ENCODE measurements around the gene USP22. TPM values are rescaled to one million over a fixed set of nuclear protein-coding genes. Genes with fewer than 3 reads are reported as not detected.
"Not testable (repeated sequence)": the region's sequence is repeated elsewhere in the genome, so short reads cannot be mapped to it uniquely, and the experiment has no call there.

Gene USP22
- polyA plus RNA-seq, 3 donors = 20.4 to 69.9 (median 27.3) TPM

DNA sequence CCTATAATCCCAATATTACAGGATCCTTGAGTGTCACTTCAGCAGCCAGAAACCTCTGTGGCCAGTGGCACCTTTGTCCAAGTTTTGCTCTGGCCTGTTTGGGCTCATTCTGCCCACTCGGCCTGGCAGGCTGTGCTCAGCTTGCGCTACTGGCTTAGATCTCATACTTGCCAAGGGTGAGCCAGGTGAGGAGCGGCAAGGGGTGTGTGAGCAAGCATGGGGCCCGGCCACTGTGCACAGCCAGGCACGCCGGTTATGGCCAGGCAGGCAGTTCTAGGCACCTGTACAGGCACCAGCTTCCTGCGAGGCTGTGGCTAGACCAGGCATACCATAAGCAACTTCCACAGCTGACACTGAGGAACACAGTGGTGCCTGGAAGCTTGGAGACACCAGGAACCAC is 16.9 kb upstream of the USP22 start:
- peaks cover 2% of the 10 kb centered on the region for H3K4me1 Mint-ChIP-seq
- TF ChIP-seq, protein P1, sequence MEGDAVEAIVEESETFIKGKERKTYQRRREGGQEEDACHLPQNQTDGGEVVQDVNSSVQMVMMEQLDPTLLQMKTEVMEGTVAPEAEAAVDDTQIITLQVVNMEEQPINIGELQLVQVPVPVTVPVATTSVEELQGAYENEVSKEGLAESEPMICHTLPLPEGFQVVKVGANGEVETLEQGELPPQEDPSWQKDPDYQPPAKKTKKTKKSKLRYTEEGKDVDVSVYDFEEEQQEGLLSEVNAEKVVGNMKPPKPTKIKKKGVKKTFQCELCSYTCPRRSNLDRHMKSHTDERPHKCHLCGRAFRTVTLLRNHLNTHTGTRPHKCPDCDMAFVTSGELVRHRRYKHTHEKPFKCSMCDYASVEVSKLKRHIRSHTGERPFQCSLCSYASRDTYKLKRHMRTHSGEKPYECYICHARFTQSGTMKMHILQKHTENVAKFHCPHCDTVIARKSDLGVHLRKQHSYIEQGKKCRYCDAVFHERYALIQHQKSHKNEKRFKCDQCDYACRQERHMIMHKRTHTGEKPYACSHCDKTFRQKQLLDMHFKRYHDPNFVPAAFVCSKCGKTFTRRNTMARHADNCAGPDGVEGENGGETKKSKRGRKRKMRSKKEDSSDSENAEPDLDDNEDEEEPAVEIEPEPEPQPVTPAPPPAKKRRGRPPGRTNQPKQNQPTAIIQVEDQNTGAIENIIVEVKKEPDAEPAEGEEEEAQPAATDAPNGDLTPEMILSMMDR (IDR thresholded peaks at IDR 0.05) = no peak
- Histone ChIP-seq H3K36me3 (replicated peaks in 1 of 2; ENCODE audit: control insufficient read depth in 1 of 2, insufficient read depth in 2 of 2, low read length in 2 of 2) (no peaks in the 10 kb centered on the region), H3K9ac (ENCODE audit: insufficient read depth, low read length, poor library complexity, severe bottlenecking) (no peak overlapping the region), H2AFZ (ENCODE audit: insufficient read depth, low read depth, low read length, poor library complexity, severe bottlenecking) (no peak overlapping the region), H3K4me1 (ENCODE audit: control insufficient read depth in 1 of 2, insufficient read depth in 2 of 2, low read length in 2 of 2) (no peaks in the 10 kb centered on the region), H3K4me3 (replicated peaks in 1 of 3; ENCODE audit: low read depth in 2 of 3, low read length in 3 of 3) (no peak overlapping the region), H3K4me2 (replicated peaks; ENCODE audit: extremely low read depth, low read length, poor library complexity, severe bottlenecking) (no peak overlapping the region), H3K27ac (ENCODE audit: low read depth in 1 of 2, low read length in 2 of 2) (no peak overlapping the region), H3K79me2 (ENCODE audit: insufficient read depth, low read length) (no peaks in the 10 kb centered on the region), H3K9me3 (replicated peaks in 1 of 2; ENCODE audit: control insufficient read depth in 1 of 2, insufficient read depth in 1 of 2, low read length in 2 of 2) (no peaks in the 10 kb centered on the region), H3K27me3 (ENCODE audit: control insufficient read depth in 2 of 2, insufficient read depth in 2 of 2, low read length in 2 of 2) (no peaks in the 10 kb centered on the region), H4K20me1 (ENCODE audit: insufficient read depth, low read length) (no peaks in the 10 kb centered on the region)
- no peak overlapping the region for H3K4me3 Mint-ChIP-seq
- no peaks in the 10 kb centered on the region for H3K36me3 Mint-ChIP-seq
- H3K27me3 Mint-ChIP-seq (ENCODE audit: low read depth in 3 of 3) = peaks cover 3 to 8% (median 6%) of the 10 kb centered on the region in 3 donors
- peaks cover 0 to 1% (median 0%) of the 10 kb centered on the region in 7 donors for H3K9me3 Mint-ChIP-seq
- intact Hi-C loops (cut with micrococcal nuclease) = no loop called here
- H3K27ac Mint-ChIP-seq = no peak overlapping the region
- WGBS (ENCODE audit: insufficient coverage) = 92% methylated on average over 7 of the region's 7 CpGs
- no peak for DNase-seq

DNA sequence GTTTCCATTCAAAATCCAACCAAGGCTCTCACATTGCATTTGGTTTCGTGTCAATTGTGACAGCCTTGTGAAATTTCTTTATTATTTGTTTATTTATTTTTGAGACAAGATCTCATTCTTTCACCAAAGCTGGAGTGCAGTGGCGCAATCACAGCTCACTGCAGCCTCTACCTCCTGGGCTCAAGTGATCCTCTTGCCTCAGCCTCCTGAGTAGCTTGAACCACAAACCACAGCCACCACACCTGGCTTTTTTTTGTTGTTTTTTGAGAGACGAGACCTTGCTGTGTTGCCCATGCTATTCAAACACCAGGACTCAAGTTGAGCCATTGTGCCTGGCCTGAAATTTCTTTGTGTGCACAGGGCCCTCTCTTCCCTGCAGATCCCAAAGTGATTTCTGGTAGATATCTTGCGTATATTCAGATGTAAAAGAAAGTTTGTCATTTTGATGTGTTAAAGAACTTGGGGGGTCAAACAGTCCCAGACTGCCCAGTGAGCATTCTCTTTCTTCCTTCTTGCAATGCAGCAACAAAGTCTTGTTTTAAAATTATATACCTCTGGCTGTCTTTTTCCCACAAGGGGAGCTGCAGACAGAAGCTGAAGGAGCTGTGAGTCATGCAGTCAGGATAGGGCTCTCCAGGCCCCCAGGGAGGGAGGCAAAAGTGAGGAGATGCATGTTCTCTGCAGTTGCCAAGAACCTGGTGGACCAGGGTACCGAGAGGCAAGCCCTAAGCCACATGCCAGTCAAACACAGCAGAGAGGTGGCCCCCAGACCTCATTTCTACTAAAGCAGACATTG is 15.5 kb upstream of the USP22 start:
- Histone ChIP-seq H3K4me3 (replicated peaks in 1 of 3; ENCODE audit: low read depth in 2 of 3, low read length in 3 of 3) (no peak overlapping the region), H3K79me2 (ENCODE audit: insufficient read depth, low read length) (no peaks in the 10 kb centered on the region), H3K27me3 (ENCODE audit: control insufficient read depth in 2 of 2, insufficient read depth in 2 of 2, low read length in 2 of 2) (no peaks in the 10 kb centered on the region), H3K9ac (ENCODE audit: insufficient read depth, low read length, poor library complexity, severe bottlenecking) (no peak overlapping the region), H4K20me1 (ENCODE audit: insufficient read depth, low read length) (no peaks in the 10 kb centered on the region), H3K36me3 (replicated peaks in 1 of 2; ENCODE audit: control insufficient read depth in 1 of 2, insufficient read depth in 2 of 2, low read length in 2 of 2) (no peaks in the 10 kb centered on the region), H3K4me2 (replicated peaks; ENCODE audit: extremely low read depth, low read length, poor library complexity, severe bottlenecking) (no peak overlapping the region), H2AFZ (ENCODE audit: insufficient read depth, low read depth, low read length, poor library complexity, severe bottlenecking) (no peak overlapping the region), H3K27ac (ENCODE audit: low read depth in 1 of 2, low read length in 2 of 2) (no peak overlapping the region), H3K4me1 (ENCODE audit: control insufficient read depth in 1 of 2, insufficient read depth in 2 of 2, low read length in 2 of 2) (no peaks in the 10 kb centered on the region), H3K9me3 (replicated peaks in 1 of 2; ENCODE audit: control insufficient read depth in 1 of 2, insufficient read depth in 1 of 2, low read length in 2 of 2) (no peaks in the 10 kb centered on the region)
- Mint-ChIP-seq H3K9me3 (peaks cover 0 to 1% (median 0%) of the 10 kb centered on the region in 7 donors), H3K4me3 (no peak overlapping the region), H3K4me1 (peaks cover 2% of the 10 kb centered on the region), H3K36me3 (no peaks in the 10 kb centered on the region), H3K27ac (no peak overlapping the region), H3K27me3 (ENCODE audit: low read depth in 3 of 3) (peaks cover 3 to 18% (median 16%) of the 10 kb centered on the region in 3 donors)
- intact Hi-C loops (cut with micrococcal nuclease) = no loop called here
- TF ChIP-seq, protein P1 (IDR thresholded peaks at IDR 0.05) = no peak
- 100% methylated on average over 1 of the region's 5 CpGs for WGBS (ENCODE audit: insufficient coverage)
- no peak for DNase-seq

DNA sequence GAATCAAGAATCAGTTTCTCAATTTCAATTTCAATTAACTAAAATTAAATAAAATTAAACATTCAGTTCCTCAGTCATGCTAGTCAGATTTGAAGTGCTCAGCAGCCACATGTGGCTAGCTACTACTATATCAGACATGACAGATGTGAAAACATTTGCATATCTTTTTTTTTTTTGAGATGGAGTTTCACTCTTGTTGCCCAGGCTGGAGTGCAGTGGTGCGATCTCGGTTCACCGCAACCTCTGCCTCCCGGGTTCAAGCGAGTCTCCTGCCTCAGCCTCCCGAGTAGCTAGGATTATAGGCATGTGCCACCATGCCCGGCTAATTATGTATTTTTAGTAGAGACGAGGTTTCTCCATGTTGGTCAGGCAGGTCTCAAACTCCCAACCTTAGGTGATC is 10.2 kb upstream of the USP22 start:
- WGBS (ENCODE audit: insufficient coverage) = 100% methylated on average over 5 of the region's 8 CpGs
- not testable (repeated sequence) for H3K4me2 ChIP-seq (replicated peaks; ENCODE audit: extremely low read depth, low read length, poor library complexity, severe bottlenecking); H3K9ac ChIP-seq (ENCODE audit: insufficient read depth, low read length, poor library complexity, severe bottlenecking)

More for the DNA sequence above, 10.2 kb upstream of the USP22 start:
- H3K27me3 Mint-ChIP-seq (ENCODE audit: low read depth in 3 of 3) = peaks cover 6 to 24% (median 22%) of the 10 kb centered on the region in 3 donors
- H3K36me3 ChIP-seq (replicated peaks in 1 of 2; ENCODE audit: control insufficient read depth in 1 of 2, insufficient read depth in 2 of 2, low read length in 2 of 2); H3K79me2 ChIP-seq (ENCODE audit: insufficient read depth, low read length); H4K20me1 ChIP-seq (ENCODE audit: insufficient read depth, low read length); DNase-seq; H3K4me3 Mint-ChIP-seq; H2AFZ ChIP-seq (ENCODE audit: insufficient read depth, low read depth, low read length, poor library complexity, severe bottlenecking); H3K4me3 ChIP-seq (replicated peaks in 1 of 3; ENCODE audit: low read depth in 2 of 3, low read length in 3 of 3); H3K9me3 Mint-ChIP-seq; intact Hi-C loops (cut with micrococcal nuclease); H3K9me3 ChIP-seq (replicated peaks in 1 of 2; ENCODE audit: control insufficient read depth in 1 of 2, insufficient read depth in 1 of 2, low read length in 2 of 2); H3K27ac ChIP-seq (ENCODE audit: low read depth in 1 of 2, low read length in 2 of 2); H3K36me3 Mint-ChIP-seq; H3K27ac Mint-ChIP-seq; H3K27me3 ChIP-seq (ENCODE audit: control insufficient read depth in 2 of 2, insufficient read depth in 2 of 2, low read length in 2 of 2): not testable (repeated sequence)
- peaks cover 14 to 17% of the 10 kb centered on the region in 2 donors for H3K4me1 ChIP-seq (ENCODE audit: control insufficient read depth in 1 of 2, insufficient read depth in 2 of 2, low read length in 2 of 2)
- peaks cover 15% of the 10 kb centered on the region for H3K4me1 Mint-ChIP-seq

All from CD14-positive monocyte (primary cell).